ENCODE data around the gene CRYBG1. TPM values are rescaled to one million over a fixed set of nuclear protein-coding genes. Genes with fewer than 3 reads are reported as not detected.

CRYBG1 gene
- total and polyA plus RNA-seq, 2 of the 13 experiments (the other 11 are each of a cell fraction or from before 2014, with no cell fraction given) = 10.1 to 21.9 TPM

DNA sequence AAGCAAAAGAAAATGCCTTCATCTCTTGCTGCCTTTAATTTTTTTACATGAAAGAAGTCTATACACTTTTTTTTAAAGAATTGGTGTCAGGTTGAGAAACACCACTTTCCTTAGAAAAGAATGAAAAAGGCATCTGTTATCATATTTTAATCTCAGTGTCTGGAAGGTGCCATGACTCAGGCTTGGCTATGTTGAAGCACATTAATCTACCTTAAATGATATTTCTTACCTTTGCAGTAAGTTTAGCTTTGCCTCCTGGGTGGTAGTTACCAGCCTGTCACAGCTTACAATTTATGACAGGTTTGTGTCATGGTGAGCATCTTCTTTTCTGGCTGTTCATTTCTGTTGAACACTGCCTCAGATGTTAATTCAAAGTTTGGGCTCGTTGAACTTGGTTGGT lies 173.5 kb downstream of the CRYBG1 start:
- ChIA-PET CTCF (ENCODE audit: low intra/inter-chr PET ratio, low total read pairs) (no interaction called here), POLR2A (no interaction called here)
- ATAC-seq (no peak), FAIRE-seq (no peak), DNase-seq (ENCODE audit: low spot score) (no peak)
- Histone ChIP-seq H3K4me1 (ENCODE audit: insufficient read depth, low read length) (peaks cover under 1% of the 10 kb centered on the region; the same call in 1 of the 2 replicates), H4K20me1 (ENCODE audit: insufficient read depth, low read length) (no peaks in the 10 kb centered on the region), H3K36me3 (replicated peaks in 1 of 2; ENCODE audit: control insufficient read depth in 1 of 2, insufficient read depth in 2 of 2, low read length in 2 of 2) (peaks cover 6 to 36% of the 10 kb centered on the region in 2 experiments), H3K4me2 (ENCODE audit: low read depth, low read length) (no peak overlapping the region), H3K27me3 (ENCODE audit: control insufficient read depth in 1 of 2, insufficient read depth in 2 of 2, low read length in 2 of 2) (no peaks in the 10 kb centered on the region), H3K9me3 (ENCODE audit: low read length) (no peaks in the 10 kb centered on the region), H3K4me3 (replicated peaks in 1 of 3; ENCODE audit: insufficient read depth in 1 of 3, low read depth in 2 of 3, low read length in 3 of 3) (no peak overlapping the region), H3K27ac (ENCODE audit: extremely low read length, insufficient read depth, low read length) (no peak overlapping the region), H3K79me2 (ENCODE audit: insufficient read depth, low read length) (no peaks in the 10 kb centered on the region), H3K9ac (ENCODE audit: insufficient read depth, low read depth, low read length) (no peak overlapping the region), H2AFZ (ENCODE audit: low read length) (no peak overlapping the region)
- BruUV-seq (replicated peaks) = no TSS peak
- 0% methylated on average over 1 of the region's 1 CpG for WGBS (ENCODE audit: low lambda C conversion rate)
- in situ Hi-C loops (cut with HindIII; ENCODE audit: extremely low pct_ligation_motif_present, low pct_unique_long_range_greater_than_20kb) = no loop called here
- intact Hi-C loops (cut with micrococcal nuclease; ENCODE audit: unreplicated experiment) = no loop called here
- TF ChIP-seq, protein P1, sequence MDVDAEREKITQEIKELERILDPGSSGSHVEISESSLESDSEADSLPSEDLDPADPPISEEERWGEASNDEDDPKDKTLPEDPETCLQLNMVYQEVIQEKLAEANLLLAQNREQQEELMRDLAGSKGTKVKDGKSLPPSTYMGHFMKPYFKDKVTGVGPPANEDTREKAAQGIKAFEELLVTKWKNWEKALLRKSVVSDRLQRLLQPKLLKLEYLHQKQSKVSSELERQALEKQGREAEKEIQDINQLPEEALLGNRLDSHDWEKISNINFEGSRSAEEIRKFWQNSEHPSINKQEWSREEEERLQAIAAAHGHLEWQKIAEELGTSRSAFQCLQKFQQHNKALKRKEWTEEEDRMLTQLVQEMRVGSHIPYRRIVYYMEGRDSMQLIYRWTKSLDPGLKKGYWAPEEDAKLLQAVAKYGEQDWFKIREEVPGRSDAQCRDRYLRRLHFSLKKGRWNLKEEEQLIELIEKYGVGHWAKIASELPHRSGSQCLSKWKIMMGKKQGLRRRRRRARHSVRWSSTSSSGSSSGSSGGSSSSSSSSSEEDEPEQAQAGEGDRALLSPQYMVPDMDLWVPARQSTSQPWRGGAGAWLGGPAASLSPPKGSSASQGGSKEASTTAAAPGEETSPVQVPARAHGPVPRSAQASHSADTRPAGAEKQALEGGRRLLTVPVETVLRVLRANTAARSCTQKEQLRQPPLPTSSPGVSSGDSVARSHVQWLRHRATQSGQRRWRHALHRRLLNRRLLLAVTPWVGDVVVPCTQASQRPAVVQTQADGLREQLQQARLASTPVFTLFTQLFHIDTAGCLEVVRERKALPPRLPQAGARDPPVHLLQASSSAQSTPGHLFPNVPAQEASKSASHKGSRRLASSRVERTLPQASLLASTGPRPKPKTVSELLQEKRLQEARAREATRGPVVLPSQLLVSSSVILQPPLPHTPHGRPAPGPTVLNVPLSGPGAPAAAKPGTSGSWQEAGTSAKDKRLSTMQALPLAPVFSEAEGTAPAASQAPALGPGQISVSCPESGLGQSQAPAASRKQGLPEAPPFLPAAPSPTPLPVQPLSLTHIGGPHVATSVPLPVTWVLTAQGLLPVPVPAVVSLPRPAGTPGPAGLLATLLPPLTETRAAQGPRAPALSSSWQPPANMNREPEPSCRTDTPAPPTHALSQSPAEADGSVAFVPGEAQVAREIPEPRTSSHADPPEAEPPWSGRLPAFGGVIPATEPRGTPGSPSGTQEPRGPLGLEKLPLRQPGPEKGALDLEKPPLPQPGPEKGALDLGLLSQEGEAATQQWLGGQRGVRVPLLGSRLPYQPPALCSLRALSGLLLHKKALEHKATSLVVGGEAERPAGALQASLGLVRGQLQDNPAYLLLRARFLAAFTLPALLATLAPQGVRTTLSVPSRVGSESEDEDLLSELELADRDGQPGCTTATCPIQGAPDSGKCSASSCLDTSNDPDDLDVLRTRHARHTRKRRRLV (CRISPR knock-in tag; IDR thresholded peaks at IDR 0.05) = no peak
- TF ChIP-seq HNRNPUL1 (IDR thresholded peaks at IDR 0.05; ENCODE audit: low read depth, low read length) (no peak), HMG20A (CRISPR knock-in tag; IDR thresholded peaks at IDR 0.05; ENCODE audit: borderline replicate concordance) (no peak), ZNF83 (CRISPR knock-in tag; IDR thresholded peaks at IDR 0.05; ENCODE audit: borderline replicate concordance) (no peak), MLLT10 (CRISPR knock-in tag; IDR thresholded peaks at IDR 0.05) (no peak), ZNF850 (CRISPR knock-in tag; conservative IDR thresholded peaks at IDR 0.05) (no peak), ZFP41 (CRISPR knock-in tag; IDR thresholded peaks at IDR 0.05; ENCODE audit: borderline replicate concordance) (no peak), RELA (CRISPR knock-in tag; IDR thresholded peaks at IDR 0.05) (no peak)
- TF ChIP-seq, protein P2, sequence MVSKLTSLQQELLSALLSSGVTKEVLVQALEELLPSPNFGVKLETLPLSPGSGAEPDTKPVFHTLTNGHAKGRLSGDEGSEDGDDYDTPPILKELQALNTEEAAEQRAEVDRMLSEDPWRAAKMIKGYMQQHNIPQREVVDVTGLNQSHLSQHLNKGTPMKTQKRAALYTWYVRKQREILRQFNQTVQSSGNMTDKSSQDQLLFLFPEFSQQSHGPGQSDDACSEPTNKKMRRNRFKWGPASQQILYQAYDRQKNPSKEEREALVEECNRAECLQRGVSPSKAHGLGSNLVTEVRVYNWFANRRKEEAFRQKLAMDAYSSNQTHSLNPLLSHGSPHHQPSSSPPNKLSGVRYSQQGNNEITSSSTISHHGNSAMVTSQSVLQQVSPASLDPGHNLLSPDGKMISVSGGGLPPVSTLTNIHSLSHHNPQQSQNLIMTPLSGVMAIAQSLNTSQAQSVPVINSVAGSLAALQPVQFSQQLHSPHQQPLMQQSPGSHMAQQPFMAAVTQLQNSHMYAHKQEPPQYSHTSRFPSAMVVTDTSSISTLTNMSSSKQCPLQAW (CRISPR knock-in tag; IDR thresholded peaks at IDR 0.05) = no peak
- TF ChIP-seq, protein P3, sequence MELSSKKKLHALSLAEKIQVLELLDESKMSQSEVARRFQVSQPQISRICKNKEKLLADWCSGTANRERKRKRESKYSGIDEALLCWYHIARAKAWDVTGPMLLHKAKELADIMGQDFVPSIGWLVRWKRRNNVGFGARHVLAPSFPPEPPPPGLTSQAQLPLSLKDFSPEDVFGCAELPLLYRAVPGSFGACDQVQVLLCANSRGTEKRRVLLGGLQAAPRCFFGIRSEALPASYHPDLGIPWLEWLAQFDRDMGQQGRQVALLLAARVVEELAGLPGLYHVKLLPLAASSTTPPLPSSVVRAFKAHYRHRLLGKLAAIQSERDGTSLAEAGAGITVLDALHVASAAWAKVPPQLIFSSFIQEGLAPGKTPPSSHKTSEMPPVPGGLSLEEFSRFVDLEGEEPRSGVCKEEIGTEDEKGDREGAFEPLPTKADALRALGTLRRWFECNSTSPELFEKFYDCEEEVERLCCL (CRISPR knock-in tag; IDR thresholded peaks at IDR 0.05; ENCODE audit: borderline replicate concordance) = no peak
- TF ChIP-seq, protein P4, sequence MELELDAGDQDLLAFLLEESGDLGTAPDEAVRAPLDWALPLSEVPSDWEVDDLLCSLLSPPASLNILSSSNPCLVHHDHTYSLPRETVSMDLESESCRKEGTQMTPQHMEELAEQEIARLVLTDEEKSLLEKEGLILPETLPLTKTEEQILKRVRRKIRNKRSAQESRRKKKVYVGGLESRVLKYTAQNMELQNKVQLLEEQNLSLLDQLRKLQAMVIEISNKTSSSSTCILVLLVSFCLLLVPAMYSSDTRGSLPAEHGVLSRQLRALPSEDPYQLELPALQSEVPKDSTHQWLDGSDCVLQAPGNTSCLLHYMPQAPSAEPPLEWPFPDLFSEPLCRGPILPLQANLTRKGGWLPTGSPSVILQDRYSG (CRISPR knock-in tag; IDR thresholded peaks at IDR 0.05) = no peak
